Measurements from ENCODE around the gene TNFRSF21. TPM values are rescaled to one million over a fixed set of nuclear protein-coding genes. Genes with fewer than 3 reads are reported as not detected.
"Not testable (repeated sequence)": the region's sequence is repeated elsewhere in the genome, so short reads cannot be mapped to it uniquely, and the experiment has no call there.

The TNFRSF21 gene
- total and polyA plus RNA-seq, 2 experiments from 2014 or later: 16.8 to 19.0 TPM

- Histone ChIP-seq H3K9me3 (ENCODE audit: low read depth) (no peaks in the 10 kb centered on the region), H3K27ac (no peak overlapping the region), H3K36me3 (no peaks in the 10 kb centered on the region), H3K27me3 (no peaks in the 10 kb centered on the region), H3K4me1 (ENCODE audit: low read depth) (no peaks in the 10 kb centered on the region), H3K4me3 (no peak overlapping the region)
- DNase-seq (ENCODE audit: low read depth in 1 of 2, low spot score in 1 of 2): no peak
- no peak for TF ChIP-seq CTCF (IDR thresholded peaks at IDR 0.05; ENCODE audit: low read depth, low read length)
Measured at GRCh38 chr6:47319867-47320266, 10.2 kb upstream of the TNFRSF21 start.

GRCh38 chr6:47319382-47319781, 9.7 kb upstream of the TNFRSF21 start:
- no peaks in the 10 kb centered on the region for H3K4me1 ChIP-seq (ENCODE audit: low read depth)
- H3K4me3 ChIP-seq: no peak overlapping the region
- no peaks in the 10 kb centered on the region for H3K36me3 ChIP-seq
- H3K27me3 ChIP-seq: no peaks in the 10 kb centered on the region
- no peak for TF ChIP-seq CTCF (IDR thresholded peaks at IDR 0.05; ENCODE audit: low read depth, low read length)
- no peak for DNase-seq (ENCODE audit: low read depth in 1 of 2, low spot score in 1 of 2)
- no peak overlapping the region for H3K27ac ChIP-seq
- H3K9me3 ChIP-seq (ENCODE audit: low read depth): no peaks in the 10 kb centered on the region

DNA sequence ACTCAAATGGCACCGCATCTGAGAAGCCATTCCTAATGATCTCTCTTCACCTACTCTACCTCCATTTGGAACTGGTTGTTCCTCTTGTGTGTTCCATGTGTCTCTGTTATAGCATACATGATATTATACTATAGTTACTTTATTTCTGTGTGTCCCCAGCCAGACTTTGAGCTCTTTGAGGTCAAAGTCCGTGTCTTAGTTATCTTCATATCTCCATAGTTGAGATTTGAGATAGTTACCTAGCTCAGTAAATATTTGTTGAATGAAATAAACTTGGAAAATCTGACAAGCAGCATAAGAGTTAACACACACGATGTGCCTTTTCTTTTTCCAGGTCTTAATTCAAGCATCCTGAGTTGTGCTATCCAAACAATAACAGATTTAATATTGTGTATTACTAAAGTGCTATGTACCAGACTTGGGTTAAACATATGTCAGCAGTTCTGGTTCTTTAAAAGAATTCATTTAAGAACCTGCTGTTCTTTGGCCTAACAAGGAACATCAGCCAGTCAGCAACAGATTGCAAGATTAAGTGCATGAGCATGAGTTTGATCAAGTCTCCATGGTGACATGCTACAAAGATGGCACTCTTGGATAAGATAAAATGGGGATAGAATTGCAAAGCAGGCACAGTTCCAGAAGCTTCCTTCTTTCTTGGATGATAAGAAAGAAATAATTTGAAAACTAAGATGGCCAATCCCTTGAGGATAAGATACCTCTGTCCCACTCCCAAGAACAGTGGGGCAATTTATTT, 8.7 kb upstream of the TNFRSF21 start:
- Histone ChIP-seq H3K36me3 (no peaks in the 10 kb centered on the region), H3K27ac (no peak overlapping the region), H3K4me3 (no peak overlapping the region), H3K9me3 (ENCODE audit: low read depth) (no peaks in the 10 kb centered on the region), H3K4me1 (ENCODE audit: low read depth) (no peaks in the 10 kb centered on the region), H3K27me3 (no peaks in the 10 kb centered on the region)
- TF ChIP-seq CTCF (IDR thresholded peaks at IDR 0.05; ENCODE audit: low read depth, low read length): no peak
- DNase-seq (ENCODE audit: low read depth in 1 of 2, low spot score in 1 of 2): no peak

DNA sequence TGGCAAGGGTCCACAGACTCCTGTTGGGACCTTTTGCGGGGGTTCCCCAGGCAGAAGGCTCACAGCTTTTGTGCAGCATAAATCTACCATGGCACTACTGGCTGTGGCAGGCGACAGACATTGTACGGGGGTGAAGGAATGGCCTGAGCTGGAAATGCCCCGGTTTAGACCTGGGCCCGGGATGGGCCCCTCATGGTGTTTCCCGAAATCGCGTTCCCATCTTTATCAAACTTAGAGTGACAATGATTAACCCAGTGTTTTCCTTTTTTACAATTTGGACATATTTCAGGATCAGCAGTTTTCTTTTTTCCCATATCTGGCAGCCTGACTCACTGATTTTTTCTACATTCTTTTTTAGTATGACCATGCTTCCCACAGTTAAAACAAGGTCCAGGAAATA, 5.5 kb upstream of the TNFRSF21 start:
- H3K9me3 ChIP-seq (ENCODE audit: low read depth); H3K36me3 ChIP-seq; H3K4me3 ChIP-seq; H3K4me1 ChIP-seq (ENCODE audit: low read depth); H3K27me3 ChIP-seq; DNase-seq (ENCODE audit: low read depth in 1 of 2, low spot score in 1 of 2); H3K27ac ChIP-seq: not testable (repeated sequence)

DNA sequence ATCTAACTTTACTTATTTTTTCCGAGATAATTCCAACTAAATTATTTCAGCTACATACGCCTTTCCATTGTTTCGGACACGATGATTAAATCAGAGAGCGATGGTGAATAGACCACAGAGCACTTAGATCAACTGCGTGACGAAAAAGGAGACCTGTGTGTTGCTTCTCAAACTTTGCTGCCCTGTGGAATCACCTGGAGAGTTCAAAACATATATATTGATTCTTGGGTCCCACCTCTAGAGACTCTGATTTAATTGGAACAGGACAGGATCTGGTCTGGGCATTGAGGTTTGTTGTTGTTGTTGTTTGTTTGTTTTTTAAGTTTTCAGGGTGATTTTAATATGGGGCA, 401 bp upstream of the TNFRSF21 start:
- no peak for TF ChIP-seq CTCF (IDR thresholded peaks at IDR 0.05; ENCODE audit: low read depth, low read length)
- peaks cover 3% of the 10 kb centered on the region for H3K4me1 ChIP-seq (ENCODE audit: low read depth)
- no peaks in the 10 kb centered on the region for H3K9me3 ChIP-seq (ENCODE audit: low read depth)
- no peaks in the 10 kb centered on the region for H3K36me3 ChIP-seq
- H3K27ac ChIP-seq: no peak overlapping the region
- no peak for DNase-seq (ENCODE audit: low read depth in 1 of 2, low spot score in 1 of 2)
- no peaks in the 10 kb centered on the region for H3K27me3 ChIP-seq
- no peak overlapping the region for H3K4me3 ChIP-seq

DNA sequence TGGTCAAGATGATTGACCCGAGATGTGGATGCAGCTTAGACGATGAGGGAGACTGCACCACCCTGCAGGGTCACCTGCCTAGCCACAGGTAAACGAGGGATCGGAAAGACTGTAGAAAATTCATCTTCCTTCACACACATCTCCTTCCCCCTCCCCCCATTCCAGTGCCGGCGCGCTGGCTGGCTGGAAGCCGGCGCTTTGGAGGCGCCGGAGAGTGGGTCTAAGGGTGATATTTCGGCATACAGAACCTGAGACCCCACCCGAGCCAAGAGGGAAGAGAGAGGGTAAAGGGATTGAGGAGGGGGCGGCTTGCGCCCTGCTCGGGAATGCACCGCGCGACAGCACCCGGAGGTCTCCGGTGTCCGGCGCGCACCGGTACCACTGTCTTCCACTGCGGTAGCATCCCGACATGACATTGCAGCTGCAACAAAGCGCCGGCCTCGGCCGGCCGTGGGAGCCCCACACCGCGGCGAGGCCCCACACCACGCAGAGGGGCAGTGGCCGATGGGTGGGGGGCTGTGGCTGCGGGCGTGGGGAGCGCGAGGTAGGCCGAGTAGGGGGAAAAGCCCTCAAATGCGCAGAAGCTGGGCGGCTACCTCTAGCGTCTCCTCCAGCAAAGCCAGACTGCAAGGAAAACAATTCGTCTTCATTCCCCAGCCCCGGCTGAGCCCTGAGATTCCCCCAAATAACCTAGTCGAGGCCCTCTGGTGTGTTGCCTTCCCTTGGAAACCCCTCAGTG, 984 bp downstream of the TNFRSF21 start:
- peak; percentile 27 to 38 for DNase-seq (ENCODE audit: low read depth in 1 of 2, low spot score in 1 of 2)
- Histone ChIP-seq H3K4me3 (peak overlapping the region; percentile 71), H3K9me3 (ENCODE audit: low read depth) (no peaks in the 10 kb centered on the region), H3K4me1 (ENCODE audit: low read depth) (peaks cover 3% of the 10 kb centered on the region), H3K27ac (no peak overlapping the region), H3K27me3 (no peaks in the 10 kb centered on the region), H3K36me3 (no peaks in the 10 kb centered on the region)
- TF ChIP-seq CTCF (IDR thresholded peaks at IDR 0.05; ENCODE audit: low read depth, low read length): no peak
